Measurements from ENCODE around the gene POLDIP2. TPM values are rescaled to one million over a fixed set of nuclear protein-coding genes. Genes with fewer than 3 reads are reported as not detected.

The POLDIP2 gene
- polyA plus RNA-seq, 1 of the 3 experiments (the other 2 are of a cell fraction), result 98.1 TPM

- CTCF ChIA-PET, result interaction anchor here (1.8 kb wide), 1 partner anchor 8 kb away, joined by 6 read pairs; the partner anchor contains the start of gene SLC46A1
- no peak for DNase-seq
Observed at GRCh38 chr17:28397687-28398279, 40.5 kb upstream of the POLDIP2 start.

DNA sequence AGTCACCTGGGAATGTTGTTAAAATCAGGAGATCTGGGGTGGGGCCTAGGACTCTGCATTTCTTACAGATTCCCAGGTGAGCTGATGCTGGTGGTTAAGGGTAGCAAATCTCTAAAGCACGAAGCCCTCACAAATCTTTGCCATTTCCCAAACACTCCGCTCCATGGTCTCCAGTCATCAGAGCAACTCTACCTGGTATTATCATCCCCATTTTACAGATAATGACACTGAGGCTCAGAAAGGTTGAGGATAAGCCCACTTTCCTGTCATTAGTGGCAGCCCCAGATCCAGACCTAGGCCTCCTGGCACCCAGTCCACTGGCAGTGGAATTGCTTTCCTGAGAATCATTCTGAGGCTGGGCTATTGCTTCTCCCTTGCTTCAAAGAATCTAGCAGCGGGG lies 39.9 kb upstream of the POLDIP2 start:
- Histone ChIP-seq H3K9me3 (no peaks in the 10 kb centered on the region), H3K4me3 (ENCODE audit: low read depth in 2 of 2, low read length in 1 of 2) (no peak overlapping the region), H3K27ac (ENCODE audit: low read depth in 2 of 2, low read length in 1 of 2) (no peak overlapping the region), H3K9ac (no peak overlapping the region), H3K79me2 (ENCODE audit: insufficient read depth) (no peaks in the 10 kb centered on the region), H3K9me2 (no peaks in the 10 kb centered on the region), H2AFZ (ENCODE audit: low read depth) (no peak overlapping the region), H3K4me1 (ENCODE audit: control insufficient read depth in 1 of 2, insufficient read depth in 2 of 2, low read depth in 1 of 2, low read length in 1 of 2) (no peaks in the 10 kb centered on the region), H3K36me3 (replicated peaks in 1 of 2; ENCODE audit: control insufficient read depth in 1 of 2, insufficient read depth in 2 of 2, low read length in 1 of 2) (peaks cover 6 to 70% of the 10 kb centered on the region in 2 experiments), H3K27me3 (ENCODE audit: insufficient read depth) (no peaks in the 10 kb centered on the region), H3K4me2 (no peak overlapping the region), H4K20me1 (ENCODE audit: insufficient read depth) (no peaks in the 10 kb centered on the region), H3F3A (replicated peaks; ENCODE audit: insufficient read depth) (peaks cover 4% of the 10 kb centered on the region)
- WGBS (ENCODE audit: low lambda C conversion rate), result 100% methylated on average over 3 of the region's 3 CpGs
- POLR2A ChIA-PET, result interaction anchor here (1.0 kb wide), 1 partner anchor 17 kb away, joined by 3 read pairs; no protein-coding TSS in a partner anchor
- no peak for DNase-seq
- no peak for TF ChIP-seq GABPA (IDR thresholded peaks at IDR 0.05; ENCODE audit: low read depth)
- TF ChIP-seq, protein P1, sequence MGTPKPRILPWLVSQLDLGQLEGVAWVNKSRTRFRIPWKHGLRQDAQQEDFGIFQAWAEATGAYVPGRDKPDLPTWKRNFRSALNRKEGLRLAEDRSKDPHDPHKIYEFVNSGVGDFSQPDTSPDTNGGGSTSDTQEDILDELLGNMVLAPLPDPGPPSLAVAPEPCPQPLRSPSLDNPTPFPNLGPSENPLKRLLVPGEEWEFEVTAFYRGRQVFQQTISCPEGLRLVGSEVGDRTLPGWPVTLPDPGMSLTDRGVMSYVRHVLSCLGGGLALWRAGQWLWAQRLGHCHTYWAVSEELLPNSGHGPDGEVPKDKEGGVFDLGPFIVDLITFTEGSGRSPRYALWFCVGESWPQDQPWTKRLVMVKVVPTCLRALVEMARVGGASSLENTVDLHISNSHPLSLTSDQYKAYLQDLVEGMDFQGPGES (IDR thresholded peaks at IDR 0.05; ENCODE audit: low read depth, low read length), result no peak
- no peak for TF ChIP-seq EP300 (IDR thresholded peaks at IDR 0.05; ENCODE audit: borderline replicate concordance in 1 of 2, low read depth in 1 of 2, low read length in 1 of 2)
- no peak for TF ChIP-seq CHD2 (IDR thresholded peaks at IDR 0.05; ENCODE audit: low read length, partially characterized antibody)
- no peak for TF ChIP-seq RAD21 (IDR thresholded peaks at IDR 0.05; ENCODE audit: low read length)
- TF ChIP-seq RFX5 (IDR thresholded peaks at IDR 0.05; ENCODE audit: low read length), result no peak
- TF ChIP-seq, protein P2, sequence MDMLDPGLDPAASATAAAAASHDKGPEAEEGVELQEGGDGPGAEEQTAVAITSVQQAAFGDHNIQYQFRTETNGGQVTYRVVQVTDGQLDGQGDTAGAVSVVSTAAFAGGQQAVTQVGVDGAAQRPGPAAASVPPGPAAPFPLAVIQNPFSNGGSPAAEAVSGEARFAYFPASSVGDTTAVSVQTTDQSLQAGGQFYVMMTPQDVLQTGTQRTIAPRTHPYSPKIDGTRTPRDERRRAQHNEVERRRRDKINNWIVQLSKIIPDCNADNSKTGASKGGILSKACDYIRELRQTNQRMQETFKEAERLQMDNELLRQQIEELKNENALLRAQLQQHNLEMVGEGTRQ (IDR thresholded peaks at IDR 0.05; ENCODE audit: borderline replicate concordance, low read depth, low read length), result no peak
- TF ChIP-seq YY1 (IDR thresholded peaks at IDR 0.05; ENCODE audit: low read depth), result no peak
- no peak for TF ChIP-seq SIN3A (IDR thresholded peaks at IDR 0.05; ENCODE audit: borderline replicate concordance, low read depth, low read length)
- TF ChIP-seq NRF1 (IDR thresholded peaks at IDR 0.05; ENCODE audit: low read depth, low read length), result no peak
- TF ChIP-seq FOXM1 (IDR thresholded peaks at IDR 0.05; ENCODE audit: low read depth), result no peak
- TF ChIP-seq, protein P3, sequence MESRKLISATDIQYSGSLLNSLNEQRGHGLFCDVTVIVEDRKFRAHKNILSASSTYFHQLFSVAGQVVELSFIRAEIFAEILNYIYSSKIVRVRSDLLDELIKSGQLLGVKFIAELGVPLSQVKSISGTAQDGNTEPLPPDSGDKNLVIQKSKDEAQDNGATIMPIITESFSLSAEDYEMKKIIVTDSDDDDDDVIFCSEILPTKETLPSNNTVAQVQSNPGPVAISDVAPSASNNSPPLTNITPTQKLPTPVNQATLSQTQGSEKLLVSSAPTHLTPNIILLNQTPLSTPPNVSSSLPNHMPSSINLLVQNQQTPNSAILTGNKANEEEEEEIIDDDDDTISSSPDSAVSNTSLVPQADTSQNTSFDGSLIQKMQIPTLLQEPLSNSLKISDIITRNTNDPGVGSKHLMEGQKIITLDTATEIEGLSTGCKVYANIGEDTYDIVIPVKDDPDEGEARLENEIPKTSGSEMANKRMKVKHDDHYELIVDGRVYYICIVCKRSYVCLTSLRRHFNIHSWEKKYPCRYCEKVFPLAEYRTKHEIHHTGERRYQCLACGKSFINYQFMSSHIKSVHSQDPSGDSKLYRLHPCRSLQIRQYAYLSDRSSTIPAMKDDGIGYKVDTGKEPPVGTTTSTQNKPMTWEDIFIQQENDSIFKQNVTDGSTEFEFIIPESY (IDR thresholded peaks at IDR 0.05; ENCODE audit: borderline replicate concordance, low read depth), result no peak
- TF ChIP-seq RXRA (IDR thresholded peaks at IDR 0.05; ENCODE audit: borderline replicate concordance, low read depth), result no peak
- CTCF ChIA-PET, result interaction anchor here (1.8 kb wide), 1 partner anchor 9 kb away, joined by 6 read pairs; the partner anchor contains the start of gene SLC46A1

More at GRCh38 chr17:28397687-28398279, 40.5 kb upstream of the POLDIP2 start:
- no peaks in the 10 kb centered on the region for H3K9me3 ChIP-seq
- H3K27me3 ChIP-seq (ENCODE audit: insufficient read depth), result no peaks in the 10 kb centered on the region
- no peaks in the 10 kb centered on the region for H4K20me1 ChIP-seq (ENCODE audit: insufficient read depth)
- H3K36me3 ChIP-seq (replicated peaks in 1 of 2; ENCODE audit: control insufficient read depth in 1 of 2, insufficient read depth in 2 of 2, low read length in 1 of 2), result peaks cover 6 to 69% of the 10 kb centered on the region in 2 experiments
- H3K9me2 ChIP-seq, result no peaks in the 10 kb centered on the region
- no peak overlapping the region for H2AFZ ChIP-seq (ENCODE audit: low read depth)
- H3K79me2 ChIP-seq (ENCODE audit: insufficient read depth), result no peaks in the 10 kb centered on the region
- H3K27ac ChIP-seq (ENCODE audit: low read depth in 2 of 2, low read length in 1 of 2), result no peak overlapping the region
- H3F3A ChIP-seq (replicated peaks; ENCODE audit: insufficient read depth), result peaks cover 4% of the 10 kb centered on the region
- H3K4me1 ChIP-seq (ENCODE audit: control insufficient read depth in 1 of 2, insufficient read depth in 2 of 2, low read depth in 1 of 2, low read length in 1 of 2), result no peaks in the 10 kb centered on the region
- 76% methylated on average over 7 of the region's 7 CpGs for WGBS (ENCODE audit: low lambda C conversion rate)
- H3K9ac ChIP-seq, result no peak overlapping the region
- H3K4me3 ChIP-seq (ENCODE audit: low read depth in 2 of 2, low read length in 1 of 2), result no peak overlapping the region
- H3K4me2 ChIP-seq, result no peak overlapping the region
- TF ChIP-seq JUND (IDR thresholded peaks at IDR 0.05) (no peak), RCOR1 (IDR thresholded peaks at IDR 0.05; ENCODE audit: low read length) (no peak), SMC3 (IDR thresholded peaks at IDR 0.05; ENCODE audit: low read depth, low read length) (no peak)
- POLR2A ChIA-PET, result interaction anchor here (1.1 kb wide), 1 partner anchor 13 kb away, joined by 3 read pairs; no protein-coding TSS in a partner anchor

Measured in SK-N-SH (cell line).